Heart left ventricle (tissue), 16 donors: ENCODE data around the gene IFRD2. TPM values are rescaled to one million over a fixed set of nuclear protein-coding genes. Genes with fewer than 3 reads are reported as not detected.
"Not testable (repeated sequence)": the region's sequence is repeated elsewhere in the genome, so short reads cannot be mapped to it uniquely, and the experiment has no call there.

Experiments
- ATAC-seq, 4 donors: fragments of 200-7000 bp; cut with Tn5 transposase; one replicate each; pipeline ENCODE4 v1.9.1; 2020 to 2022; ENCODE audit warnings: moderate library complexity in 4 of 4, mild to moderate bottlenecking in 3 of 4, moderate number of reproducible peaks in 1 of 4
- DNase-seq, 5 donors: peaks; one replicate each; pipeline ENCODE4 v3.0.0-alpha.2; 2020
- H3K27ac ChIP-seq, 12 donors: fragments of 200-600 bp; sonication (generic) in 4 of 12; one replicate each; pipeline versions ENCODE4 v1.5.0 to v1.8.0; 2016 to 2022; ENCODE audit warnings: mild to moderate bottlenecking in 2 of 12
- H3K27me3 ChIP-seq, 9 donors: fragments of 200-600 bp; sonication (generic) in 2 of 9; one replicate each; pipeline versions ENCODE4 v1.5.1 to v1.8.0; 2016 to 2022; ENCODE audit warnings: mild to moderate bottlenecking in 3 of 9
- H3K36me3 ChIP-seq, 9 donors: fragments of 200-600 bp; sonication (generic) in 2 of 9; one replicate each; pipeline versions ENCODE4 v1.5.0 to v1.8.0; 2018 to 2022; ENCODE audit warnings: mild to moderate bottlenecking in 2 of 9
- H3K4me1 ChIP-seq, 12 donors: fragments of 200-600 bp; sonication (generic) in 4 of 12; one replicate each; pipeline versions ENCODE4 v1.5.0 to v1.8.0; 2016 to 2022; ENCODE audit warnings: mild to moderate bottlenecking in 3 of 12
- H3K4me3 ChIP-seq, 12 donors: fragments of 200-600 bp; sonication (generic) in 4 of 12; one replicate each; pipeline versions ENCODE4 v1.5.0 to v1.8.0; 2017 to 2022; ENCODE audit warnings: mild to moderate bottlenecking in 9 of 12, moderate library complexity in 4 of 12
- H3K9me3 ChIP-seq, 12 donors: fragments of 200-600 bp; sonication (generic) in 4 of 12; one replicate each; pipeline versions ENCODE4 v1.5.0 to v1.8.0; 2016 to 2022; ENCODE audit warnings: mild to moderate bottlenecking in 1 of 12
- CTCF ChIP-seq, 12 donors: fragments of 200-600 bp; sonication (generic) in 4 of 12; IDR thresholded peaks; one replicate each; pipeline versions ENCODE4 v1.5.0 to v1.8.0; 2018 to 2022; ENCODE audit warnings: antibody characterized with exemption in 12 of 12, mild to moderate bottlenecking in 5 of 12
- POLR2A ChIP-seq, 2 donors: fragments of 450-650 bp; IDR thresholded peaks; one replicate each; pipeline ENCODE4 v1.6.1; 2017; ENCODE audit warnings: antibody characterized with exemption in 2 of 2, mild to moderate bottlenecking in 2 of 2, moderate library complexity in 2 of 2
- WGBS, 4 donors: extraction: QIAGEN DNeasy Blood & Tissue Kit in 2 of 4; methylation state at CpG; one replicate each; pipeline versions ENCODE4 v1.1.5 to v1.1.7; 2013 to 2018; 5-methylcytosine and 5-hydroxymethylcytosine counted together
- intact Hi-C, 10 donors: fragments of 100-400 bp; cut with DNase I; formaldehyde crosslinking; loops; one replicate each; pipeline versions ENCODE4 v1.11.1 to v1.14.2; 2022
- polyA plus RNA-seq, 2 donors: library from polyadenylated mRNA; stranded (reverse); fragments of 200-250 nt; gene quantifications; one replicate each; pipeline ENCODE4 v1.2.3, GENCODE V29; 2013
- total RNA-seq, 9 donors: library from RNA; depleted of rRNA in 2 of 9; stranded (reverse); fragments of >200 nt in 2 of 9; fragmentation: NEBNext Ultra II Directional in 3 of 9; extraction: Animal tissue kit (Norgen Biotek cat#: 25700) in 3 of 9; gene quantifications; one replicate each; pipeline versions ENCODE4 v1.1.0 to v1.2.4, GENCODE V29; 2016 to 2023
- donor health status: ischemic (EF 13 %, LVEDD 7.1; RV severe dilation, severe dysfunction).
- donor health status: healthy with polysubstance abuse.
- donor health status: DM: no; HTN: yes; CAD: no.
- donor health status: DM: no; HTN: no; CAD: no.
- donor health status: ischemic (EF 25% LVEDD 6.9; RV normal size, moderate dysfunction).
- donor health status: ischemic (EF 25% LVEDD 5.7; RV mildly dilated, moderate dysfunction).
- donor health status: healthy.
- donor health status: DM: yes; HTN: yes; CAD: no.
- donor health status: ischemic (EF 35%, LVEDD 5.7; RV mildly dilated, moderate dysfunction).
- donor health status: nonischemic (EF 11% LVEDD 7.7; RV severe dilation, severe dysfunction).
- donor health status: DM: yes; HTN: yes; CAD: no.
- donor health status: PGD.
- donor health status: ischemic (EF 29% LVEDD 5.4; RV normal size, mild dysfunction).
- donor health status: nonischemic (EF 23%, LVEDD 6.1; RV moderate dilation, normal function).

The IFRD2 gene
- total and polyA plus RNA-seq, 11 donors: 47.5 to 106 (median 64.5) TPM

- ATAC-seq (no peak), DNase-seq (no peak)
- peaks cover 0 to 12% (median 0%) of the 10 kb centered on the region in 9 donors for H3K27me3 ChIP-seq
- H3K4me3 ChIP-seq: peak overlapping the region in 2 of 12 donors; percentile 1 to 3
- 28 to 60% (median 54%) methylated on average over 4 to 7 of the region's 7 CpGs for WGBS, 4 donors
- TF ChIP-seq POLR2A (IDR thresholded peaks at IDR 0.05) (no peak), CTCF (IDR thresholded peaks at IDR 0.05) (no peak)
- no peaks in the 10 kb centered on the region for H3K36me3 ChIP-seq
- intact Hi-C loops: loop anchor here in 2 of 10 donors (5.0 kb wide), 2 partner anchors 57 to 143 kb away; partner anchors contain the start of gene HYAL2 (in 1 of the 2)
- no peaks in the 10 kb centered on the region for H3K9me3 ChIP-seq
- H3K27ac ChIP-seq: peak overlapping the region; percentile 41 to 100 (median 92)
- peaks cover 0 to 80% (median 54%) of the 10 kb centered on the region in 12 donors for H3K4me1 ChIP-seq
These were observed 27.2 kb downstream of the IFRD2 start for GRCh38 chr3:50264964-50265485.

DNA sequence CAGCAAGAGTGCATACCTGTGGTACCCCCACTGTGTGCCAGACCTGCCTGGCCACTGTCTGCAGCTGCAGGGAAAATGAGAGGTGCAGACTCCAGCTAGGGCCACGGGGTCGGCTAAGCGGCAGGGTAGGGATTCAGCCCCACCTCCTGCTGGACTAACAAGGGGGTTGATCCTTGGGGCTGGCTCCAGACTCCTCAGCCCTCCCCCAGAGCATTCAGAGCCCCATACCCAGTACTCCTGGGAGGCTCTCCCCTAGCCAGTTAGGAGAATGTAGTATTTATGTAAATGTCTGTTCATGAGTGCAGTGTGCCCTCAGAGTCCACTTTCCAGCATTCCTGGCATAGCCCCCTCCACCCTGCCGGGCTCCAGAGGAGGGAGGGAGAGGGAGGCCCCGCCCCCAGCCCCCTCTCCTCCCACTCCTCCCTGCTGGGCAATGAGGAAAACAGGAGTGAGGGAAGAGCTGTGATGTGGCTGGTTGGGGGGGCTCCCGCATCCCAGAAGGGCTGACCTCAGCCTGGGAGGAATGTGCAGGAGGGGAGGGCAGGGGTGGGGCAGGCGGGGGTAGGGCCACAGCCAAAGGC, 27.8 kb downstream of the IFRD2 start:
- peaks cover 0 to 80% (median 58%) of the 10 kb centered on the region in 12 donors for H3K4me1 ChIP-seq
- ATAC-seq: peak; percentile 30 to 74 (median 40)
- H3K9me3 ChIP-seq: no peaks in the 10 kb centered on the region
- intact Hi-C loops: loop anchor here in 1 of 10 donors (5.0 kb wide), 1 partner anchor 58 kb away; the partner anchor contains the start of gene HYAL2
- H3K4me3 ChIP-seq: peak overlapping the region in 2 of 12 donors; percentile 5 to 18
- peak overlapping the region; percentile 41 to 100 (median 92) for H3K27ac ChIP-seq
- H3K27me3 ChIP-seq: peaks cover 0 to 12% (median 0%) of the 10 kb centered on the region in 9 donors
- 4 to 24% (median 10%) methylated on average over 7 of the region's 7 CpGs for WGBS, 4 donors
- peaks cover 0 to 3% (median 0%) of the 10 kb centered on the region in 9 donors for H3K36me3 ChIP-seq
- TF ChIP-seq POLR2A (IDR thresholded peaks at IDR 0.05): no peak
- peak in 4 of 5 donors; percentile 79 to 87 (median 84) for DNase-seq

DNA sequence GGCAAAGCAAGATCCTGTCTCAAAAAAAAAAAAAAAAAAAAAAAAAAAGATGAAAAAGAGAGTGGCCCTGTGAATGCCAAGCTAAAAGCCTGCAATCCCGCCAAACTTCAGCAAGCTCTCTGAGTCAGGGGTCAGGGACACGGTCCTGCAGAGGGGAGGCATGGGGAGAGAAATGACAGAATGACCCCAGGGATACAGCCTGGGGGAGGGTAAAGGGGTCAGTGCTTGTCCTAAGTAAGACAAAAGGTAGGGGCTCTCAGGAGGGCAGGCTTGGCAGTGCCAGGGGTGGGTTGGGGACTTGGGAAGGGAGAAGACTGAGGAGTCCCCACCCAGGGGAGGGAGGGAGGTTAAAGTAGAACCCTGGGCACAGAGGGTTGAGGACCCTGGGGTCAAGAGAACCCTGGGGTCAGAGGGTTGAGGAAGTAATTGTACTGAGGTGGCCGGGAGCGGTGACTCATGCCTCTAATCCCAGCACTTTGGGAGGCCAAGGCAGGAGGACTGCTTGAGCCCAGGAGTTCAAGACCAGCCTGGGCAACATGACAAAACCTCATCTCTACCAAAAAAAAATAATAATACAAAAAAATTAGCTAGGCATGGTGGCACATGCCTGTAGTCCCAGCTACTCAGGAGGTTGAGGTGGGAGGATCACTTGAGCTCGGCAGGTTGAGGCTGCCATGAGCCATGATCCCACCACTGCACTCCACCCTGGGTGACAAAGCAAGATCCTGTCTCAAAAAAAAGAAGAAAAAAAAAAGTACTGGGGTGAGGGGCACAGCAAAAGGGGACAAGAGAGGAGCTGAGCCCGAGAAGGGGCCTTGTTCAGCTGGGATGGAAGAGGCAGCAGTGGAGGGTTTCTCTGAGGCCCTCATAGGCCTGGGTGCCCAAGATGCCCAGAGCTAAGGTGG, 28.5 kb downstream of the IFRD2 start:
- DNase-seq (peak in 1 of 5 donors; percentile 26), ATAC-seq (no peak)
- Histone ChIP-seq H3K27ac (peak overlapping the region; percentile 41 to 100 (median 92)), H3K36me3 (peaks cover 0 to 10% (median 2%) of the 10 kb centered on the region in 9 donors), H3K27me3 (peaks cover 0 to 12% (median 0%) of the 10 kb centered on the region in 9 donors), H3K9me3 (no peaks in the 10 kb centered on the region), H3K4me3 (peak overlapping the region in 2 of 12 donors; percentile 5 to 18), H3K4me1 (peaks cover 0 to 78% (median 60%) of the 10 kb centered on the region in 12 donors)
- WGBS, 4 donors: 71 to 83% (median 74%) methylated on average over 6 of the region's 6 CpGs
- TF ChIP-seq CTCF (IDR thresholded peaks at IDR 0.05): no peak
- no peak for TF ChIP-seq POLR2A (IDR thresholded peaks at IDR 0.05)
- intact Hi-C loops: loop anchor here in 1 of 10 donors (5.0 kb wide), 1 partner anchor 59 kb away; the partner anchor contains the start of gene HYAL2

- TF ChIP-seq CTCF (IDR thresholded peaks at IDR 0.05) (no peak), POLR2A (IDR thresholded peaks at IDR 0.05) (no peak)
- intact Hi-C loops: loop anchor here in 1 of 10 donors (5.0 kb wide), 1 partner anchor 60 kb away; the partner anchor contains the start of gene HYAL2
- Histone ChIP-seq H3K27me3 (peaks cover 0 to 12% (median 0%) of the 10 kb centered on the region in 9 donors), H3K4me1 (peaks cover 0 to 68% (median 55%) of the 10 kb centered on the region in 12 donors), H3K4me3 (no peak overlapping the region), H3K36me3 (peaks cover 0 to 20% (median 12%) of the 10 kb centered on the region in 9 donors), H3K9me3 (peaks cover 0 to 3% (median 0%) of the 10 kb centered on the region in 12 donors), H3K27ac (peak overlapping the region in 3 of 12 donors; percentile 20 to 100 (median 100))
- ATAC-seq: no peak
- WGBS, 4 donors: 82 to 90% (median 88%) methylated on average over 7 of the region's 7 CpGs
- no peak for DNase-seq
These were observed 29.5 kb downstream of the IFRD2 start for GRCh38 chr3:50262778-50263177.

DNA sequence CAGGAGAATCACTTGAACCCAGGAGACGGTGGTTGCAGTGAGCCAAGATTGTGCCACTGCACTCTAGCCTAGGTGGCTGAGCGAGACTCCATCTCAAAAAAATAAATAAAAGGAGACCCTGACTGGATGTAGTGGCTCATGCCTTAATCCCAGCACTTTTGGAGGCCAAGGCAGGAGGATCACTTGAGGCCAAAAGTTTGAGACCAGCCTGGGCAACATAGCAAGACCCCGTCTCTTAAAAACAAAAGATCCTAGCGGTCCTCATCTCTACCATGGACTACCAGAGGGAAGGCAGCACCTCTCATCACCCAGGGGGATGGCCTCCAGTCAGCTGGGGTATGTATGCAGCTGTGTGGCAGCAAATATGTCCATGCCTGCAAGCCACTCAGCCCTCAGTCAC, 30.0 kb downstream of the IFRD2 start:
- peaks cover 0 to 66% (median 52%) of the 10 kb centered on the region in 12 donors for H3K4me1 ChIP-seq
- not testable (repeated sequence) for DNase-seq

More for the DNA sequence above, 30.0 kb downstream of the IFRD2 start:
- H3K36me3 ChIP-seq: peaks cover 0 to 26% (median 18%) of the 10 kb centered on the region in 9 donors
- not testable (repeated sequence) for H3K27me3 ChIP-seq, H3K9me3 ChIP-seq, ATAC-seq, H3K4me3 ChIP-seq
- intact Hi-C loops: loop anchor here in 1 of 10 donors (5.0 kb wide), 1 partner anchor 60 kb away; the partner anchor contains the start of gene HYAL2
- WGBS, 4 donors: 97 to 99% (median 98%) methylated on average over 4 of the region's 4 CpGs
- peak overlapping the region in 6 of 12 donors; percentile 99 to 100 (median 100) for H3K27ac ChIP-seq
